Bronchial epithelial cell (primary cell): ENCODE measurements around the gene IKZF1. TPM values are rescaled to one million over a fixed set of nuclear protein-coding genes. Genes with fewer than 3 reads are reported as not detected.

Experiments used
- DNase-seq: peaks from one replicate; pipeline ENCODE4 v3.0.0-alpha.2; 2010; ENCODE audit warnings: low read depth
- FAIRE-seq: peaks from 2 replicates; lab custom pipeline; 2011; peaks lifted over from hg19 to GRCh38; lab: Jason Lieb, UNC
- H3K27me3 ChIP-seq: 2 replicates; pipeline ENCODE4 v1.5.1; 2011; ENCODE audit warnings: low read length; ENCODE audit not compliant: control insufficient read depth, insufficient read depth
- H3K36me3 ChIP-seq: 2 replicates; pipeline ENCODE4 v1.5.1; 2011; ENCODE audit warnings: low read length; ENCODE audit not compliant: control insufficient read depth, insufficient read depth
- H3K4me3 ChIP-seq: 2 replicates; pipeline ENCODE4 v1.5.1; 2011; ENCODE audit warnings: mild to moderate bottlenecking, low read depth, low read length, control low read depth
- total RNA-seq: library from RNA; depleted of rRNA; stranded (reverse); fragments of >200 nt; gene quantifications from 2 replicates; pipeline ENCODE4 v1.2.1, GENCODE V29; 2014
- TF ChIP-seq, protein P1 (sequence below): IDR thresholded peaks from 2 replicates; pipeline ENCODE4 v1.5.1; 2011; ENCODE audit warnings: mild to moderate bottlenecking, moderate library complexity, low read length, control low read depth, inconsistent platforms; ENCODE audit not compliant: insufficient read depth, severe bottlenecking

The IKZF1 gene
- total RNA-seq, 1 donor from 2014 or later, result not detected

DNA sequence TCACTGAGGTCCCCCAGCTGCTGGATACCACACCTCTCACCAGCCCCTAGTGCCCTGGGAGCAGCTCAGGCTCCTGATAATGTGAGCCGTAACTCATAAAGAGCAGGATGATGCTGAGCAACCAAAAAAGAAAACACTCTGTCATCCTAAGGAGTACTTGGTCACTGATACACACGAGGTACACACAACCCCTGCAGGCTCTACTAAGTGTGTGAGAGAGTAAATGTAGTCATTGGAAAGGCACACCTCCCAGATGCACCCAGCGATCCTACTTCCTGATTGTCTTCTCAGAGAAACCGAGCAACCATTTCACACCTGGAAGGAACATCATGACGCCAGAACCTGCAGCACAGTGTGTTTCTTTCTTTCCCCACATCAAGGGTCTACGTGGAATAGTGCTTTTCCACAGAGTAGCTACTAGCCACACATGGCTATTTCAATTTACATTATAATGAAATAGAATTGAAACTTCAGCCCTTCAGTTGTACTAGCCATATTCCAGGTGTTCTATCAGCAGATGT lies 111.4 kb downstream of the IKZF1 start:
- no peak overlapping the region for H3K4me3 ChIP-seq
- FAIRE-seq, result no peak
- no peaks in the 10 kb centered on the region for H3K27me3 ChIP-seq
- TF ChIP-seq, protein P1, sequence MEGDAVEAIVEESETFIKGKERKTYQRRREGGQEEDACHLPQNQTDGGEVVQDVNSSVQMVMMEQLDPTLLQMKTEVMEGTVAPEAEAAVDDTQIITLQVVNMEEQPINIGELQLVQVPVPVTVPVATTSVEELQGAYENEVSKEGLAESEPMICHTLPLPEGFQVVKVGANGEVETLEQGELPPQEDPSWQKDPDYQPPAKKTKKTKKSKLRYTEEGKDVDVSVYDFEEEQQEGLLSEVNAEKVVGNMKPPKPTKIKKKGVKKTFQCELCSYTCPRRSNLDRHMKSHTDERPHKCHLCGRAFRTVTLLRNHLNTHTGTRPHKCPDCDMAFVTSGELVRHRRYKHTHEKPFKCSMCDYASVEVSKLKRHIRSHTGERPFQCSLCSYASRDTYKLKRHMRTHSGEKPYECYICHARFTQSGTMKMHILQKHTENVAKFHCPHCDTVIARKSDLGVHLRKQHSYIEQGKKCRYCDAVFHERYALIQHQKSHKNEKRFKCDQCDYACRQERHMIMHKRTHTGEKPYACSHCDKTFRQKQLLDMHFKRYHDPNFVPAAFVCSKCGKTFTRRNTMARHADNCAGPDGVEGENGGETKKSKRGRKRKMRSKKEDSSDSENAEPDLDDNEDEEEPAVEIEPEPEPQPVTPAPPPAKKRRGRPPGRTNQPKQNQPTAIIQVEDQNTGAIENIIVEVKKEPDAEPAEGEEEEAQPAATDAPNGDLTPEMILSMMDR, result no peak
- DNase-seq, result no peak
- no peaks in the 10 kb centered on the region for H3K36me3 ChIP-seq

DNA sequence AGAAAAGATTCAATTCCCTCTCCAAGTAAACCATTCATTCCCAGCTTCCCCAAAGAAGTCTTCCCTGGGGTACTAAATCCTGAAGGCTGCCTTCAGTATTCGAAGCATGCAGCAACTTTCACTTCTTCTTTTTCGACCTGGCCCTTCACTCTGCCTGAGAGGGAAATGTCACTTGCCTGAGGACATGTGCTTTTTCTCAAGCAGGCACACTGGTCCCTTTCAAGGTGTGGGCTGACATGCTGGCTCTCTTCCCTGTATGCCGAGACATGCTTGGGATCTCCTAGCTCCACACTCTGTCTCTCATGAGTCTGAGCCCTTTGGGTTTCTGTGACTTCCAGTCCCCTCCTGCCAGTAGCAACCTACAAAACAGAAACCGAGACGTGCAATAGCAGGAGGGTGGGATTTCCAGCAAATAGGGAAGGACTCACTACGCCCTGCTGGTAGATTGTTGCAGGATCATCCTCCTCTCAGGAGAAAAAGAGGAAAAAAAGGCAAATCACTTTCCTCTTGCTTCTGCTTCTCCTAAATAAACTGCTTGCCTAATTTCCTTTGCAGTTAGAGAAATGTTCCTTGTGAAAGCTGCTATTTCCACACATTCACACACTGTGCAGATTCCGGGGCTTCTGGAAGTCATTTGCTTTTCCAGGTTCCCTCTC lies 112.1 kb downstream of the IKZF1 start:
- no peaks in the 10 kb centered on the region for H3K36me3 ChIP-seq
- DNase-seq (no peak), FAIRE-seq (no peak)
- no peaks in the 10 kb centered on the region for H3K27me3 ChIP-seq
- TF ChIP-seq, protein P1, result no peak
- H3K4me3 ChIP-seq, result no peak overlapping the region

DNA sequence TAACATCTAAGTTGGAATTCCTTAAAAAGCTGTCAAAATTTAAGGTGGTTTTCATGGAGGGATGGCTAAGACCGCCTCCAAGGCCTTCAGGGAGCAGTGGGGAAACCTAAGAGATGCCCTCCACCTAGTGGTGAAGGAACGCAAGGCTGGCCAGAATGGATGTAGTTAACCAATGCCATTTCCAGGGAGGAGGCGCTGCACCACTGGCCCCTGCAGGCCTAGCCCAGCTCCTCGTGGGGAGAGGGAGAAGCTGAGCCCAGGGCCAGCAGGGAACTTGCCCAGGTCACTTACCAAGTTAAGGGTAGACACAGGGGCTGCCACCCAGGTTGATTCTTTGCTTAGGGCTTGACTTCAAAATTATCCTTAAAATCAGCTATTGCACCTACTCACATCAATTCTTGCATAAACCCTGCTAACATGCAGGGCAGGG lies 113.6 kb downstream of the IKZF1 start:
- DNase-seq (peak; percentile 74), FAIRE-seq (no peak)
- H3K4me3 ChIP-seq, result no peak overlapping the region
- TF ChIP-seq, protein P1, result peak; percentile 94
- H3K36me3 ChIP-seq, result no peaks in the 10 kb centered on the region
- H3K27me3 ChIP-seq, result no peaks in the 10 kb centered on the region

DNA sequence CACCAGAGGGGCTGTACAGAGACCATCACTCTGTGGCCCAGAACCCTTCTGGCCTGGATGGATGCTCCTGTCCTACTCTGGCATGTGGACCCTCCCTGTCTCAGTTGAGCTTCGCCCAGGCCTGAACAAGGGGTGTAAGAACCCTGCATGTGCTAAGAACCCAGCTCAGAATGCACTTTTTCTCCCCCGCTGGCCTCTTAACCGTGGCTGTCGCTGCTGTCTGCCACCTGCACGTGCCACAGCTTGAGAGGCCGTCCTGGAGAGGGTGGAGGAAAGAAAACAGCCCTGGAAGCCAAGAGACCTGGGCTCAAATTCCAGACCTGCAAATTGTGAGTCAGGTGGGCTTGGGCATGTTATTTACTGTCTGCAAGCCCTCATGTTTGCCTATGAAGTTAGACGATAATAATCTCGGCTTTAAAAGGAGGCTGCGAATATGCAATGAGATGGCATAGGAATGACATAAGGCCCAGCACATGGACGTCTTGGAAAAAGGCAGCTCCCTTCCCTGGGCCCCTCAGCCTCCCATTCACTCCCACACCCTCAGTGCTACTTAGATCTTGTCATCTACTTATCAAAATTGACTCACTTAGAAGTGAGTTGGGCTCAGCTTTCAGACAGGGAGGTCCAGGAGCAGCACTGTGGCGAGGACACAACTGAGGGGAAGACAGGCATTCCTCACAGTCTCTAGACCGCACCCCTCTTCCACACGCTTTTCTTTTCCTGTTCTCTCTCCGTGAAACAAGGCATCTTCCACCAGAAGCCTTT lies 114.2 kb downstream of the IKZF1 start:
- DNase-seq, result no peak
- FAIRE-seq, result no peak
- H3K27me3 ChIP-seq, result no peaks in the 10 kb centered on the region
- no peaks in the 10 kb centered on the region for H3K36me3 ChIP-seq
- TF ChIP-seq, protein P1, result no peak
- H3K4me3 ChIP-seq, result no peak overlapping the region

DNA sequence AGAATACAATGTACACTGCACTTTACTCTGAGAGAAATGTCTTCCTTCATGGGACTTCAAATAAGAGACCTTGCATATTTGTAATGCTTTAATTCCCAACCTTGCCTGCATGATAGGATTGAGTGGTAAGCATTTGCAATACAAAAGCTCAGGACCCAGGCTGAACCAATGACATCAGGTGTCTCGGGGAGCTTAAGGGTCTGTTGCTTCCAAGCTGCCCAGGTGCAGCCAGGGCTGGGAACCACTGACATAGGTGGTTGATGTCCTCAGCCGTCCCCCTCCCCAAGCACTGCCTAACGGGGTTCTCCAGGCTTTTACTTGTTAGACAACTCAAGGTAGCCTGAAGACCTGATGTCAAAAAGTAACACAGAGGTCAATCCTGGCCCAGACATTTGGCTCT lies 116.5 kb downstream of the IKZF1 start:
- TF ChIP-seq, protein P1, result no peak
- H3K4me3 ChIP-seq, result no peak overlapping the region
- FAIRE-seq (no peak), DNase-seq (no peak)
- H3K27me3 ChIP-seq, result no peaks in the 10 kb centered on the region
- H3K36me3 ChIP-seq, result no peaks in the 10 kb centered on the region
